ENCODE results near the gene SYNJ2. TPM values are rescaled to one million over a fixed set of nuclear protein-coding genes. Genes with fewer than 3 reads are reported as not detected.
"Not testable (repeated sequence)": the region's sequence is repeated elsewhere in the genome, so short reads cannot be mapped to it uniquely, and the experiment has no call there.

SYNJ2 gene
- polyA plus RNA-seq, 6 donors from 2014 or later: 2.4 to 9.5 (median 4.7) TPM

GRCh38 chr6:157946865-157947532 lies 34.7 kb upstream of the SYNJ2 start:
- Mint-ChIP-seq H3K4me3 (no peak overlapping the region), H3K4me1 (peaks cover 0 to 3% (median 0%) of the 10 kb centered on the region in 3 donors), H3K27me3 (no peaks in the 10 kb centered on the region), H3K27ac (peak overlapping the region in 4 of 6 donors; percentile 38 to 85 (median 66)), H3K9me3 (peaks cover 4 to 30% (median 18%) of the 10 kb centered on the region in 7 donors), H3K36me3 (peaks cover 22 to 26% of the 10 kb centered on the region in 2 donors)
- ATAC-seq (ENCODE audit: low read depth in 2 of 2) (peak; percentile 67 to 68), DNase-seq (peak; percentile 11)

DNA sequence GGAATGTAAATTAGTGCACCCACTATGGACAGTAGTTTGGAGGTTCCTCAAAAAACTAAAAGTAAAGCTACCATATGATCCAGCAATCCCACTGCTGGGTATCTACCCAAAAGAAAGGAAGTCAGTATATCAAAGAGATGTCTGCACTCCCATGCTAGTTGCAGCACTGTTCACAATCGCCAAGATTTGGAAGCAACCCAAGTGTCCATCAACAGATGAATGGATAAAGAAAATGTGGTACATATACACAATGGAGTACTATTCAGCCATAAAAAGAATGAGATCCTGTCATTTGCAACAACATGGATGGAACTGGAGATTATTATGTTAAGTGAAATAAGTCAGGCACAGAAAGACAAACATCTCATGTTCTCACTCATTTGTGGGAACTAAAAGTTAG lies 30.8 kb upstream of the SYNJ2 start:
- not testable (repeated sequence) for H3K27ac Mint-ChIP-seq; ATAC-seq (ENCODE audit: low read depth in 2 of 2); H3K27me3 Mint-ChIP-seq; H3K36me3 Mint-ChIP-seq; H3K4me3 Mint-ChIP-seq; H3K4me1 Mint-ChIP-seq; DNase-seq
- H3K9me3 Mint-ChIP-seq: peaks cover 4 to 30% (median 19%) of the 10 kb centered on the region in 7 donors

GRCh38 chr6:157951828-157952227 lies 29.8 kb upstream of the SYNJ2 start:
- H3K9me3 Mint-ChIP-seq: peaks cover 4 to 30% (median 19%) of the 10 kb centered on the region in 7 donors
- H3K4me3 Mint-ChIP-seq: no peak overlapping the region
- H3K27me3 Mint-ChIP-seq: peaks cover 0 to 10% (median 6%) of the 10 kb centered on the region in 3 donors
- ATAC-seq (ENCODE audit: low read depth in 2 of 2): no peak
- H3K4me1 Mint-ChIP-seq: peaks cover 0 to 8% (median 3%) of the 10 kb centered on the region in 3 donors
- peaks cover 0 to 4% of the 10 kb centered on the region in 2 donors for H3K36me3 Mint-ChIP-seq
- no peak overlapping the region for H3K27ac Mint-ChIP-seq
- no peak for DNase-seq

DNA sequence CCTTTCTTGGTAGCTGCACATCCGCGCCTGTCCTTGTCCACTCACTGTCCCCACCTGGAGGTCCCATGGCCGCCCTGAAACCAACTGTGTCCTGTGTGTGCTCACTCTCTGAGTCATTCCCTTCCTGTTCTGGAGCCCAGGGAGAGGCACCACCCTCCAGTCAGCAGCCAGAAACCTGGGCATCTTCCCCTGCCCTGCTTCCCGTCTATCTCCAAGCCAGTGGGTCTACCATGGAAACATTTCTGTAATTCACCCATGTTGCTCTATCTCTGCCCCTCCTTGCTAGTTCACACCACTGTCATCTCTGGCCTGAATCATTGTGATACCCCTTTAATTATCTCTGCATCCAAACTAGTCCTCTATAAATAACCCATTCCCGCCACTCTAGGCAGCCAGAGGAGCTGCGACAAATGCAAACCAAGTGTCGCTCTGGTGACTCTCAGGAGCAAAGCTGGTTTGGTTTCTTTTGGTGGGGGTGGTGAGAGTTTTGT lies 28.8 kb upstream of the SYNJ2 start:
- H3K27ac Mint-ChIP-seq: peak overlapping the region in 1 of 6 donors; percentile 66

DNA sequence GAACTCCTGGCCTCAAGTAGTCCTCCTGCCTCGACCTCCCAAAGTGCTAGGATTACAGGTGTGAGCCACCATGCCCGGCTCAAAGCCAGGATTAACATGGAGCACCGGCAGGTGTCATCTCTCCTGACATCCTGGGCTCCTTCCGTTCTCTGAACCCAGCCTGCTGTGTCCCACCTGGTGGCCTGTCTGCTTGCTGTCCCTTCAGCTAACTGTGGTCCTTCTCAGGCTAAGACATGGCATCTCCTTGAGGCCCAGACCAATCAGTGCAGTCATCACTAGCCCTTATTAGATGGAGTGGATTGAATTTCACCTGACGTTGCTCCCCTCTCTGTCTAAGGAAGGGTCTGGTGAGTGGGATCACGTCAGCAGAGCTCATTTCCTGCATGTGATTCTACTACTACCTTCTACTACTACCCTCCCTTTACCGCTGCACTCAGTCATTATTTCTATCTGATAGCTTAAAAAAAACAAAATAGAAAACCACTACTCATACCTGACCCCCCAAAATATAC lies 28.0 kb upstream of the SYNJ2 start:
- Mint-ChIP-seq H3K9me3 (peaks cover 6 to 37% (median 28%) of the 10 kb centered on the region in 7 donors), H3K27ac (peak overlapping the region in 1 of 6 donors; percentile 18), H3K4me1 (peaks cover 0 to 5% (median 3%) of the 10 kb centered on the region in 3 donors), H3K27me3 (peaks cover 0 to 10% (median 6%) of the 10 kb centered on the region in 3 donors), H3K36me3 (peaks cover 4 to 6% of the 10 kb centered on the region in 2 donors), H3K4me3 (peak overlapping the region in 2 of 8 donors; percentile 37 to 56)
- no peak for DNase-seq
- peak in 1 of 2 donors; percentile 25 for ATAC-seq (ENCODE audit: low read depth in 2 of 2)

More for the DNA sequence above, 28.8 kb upstream of the SYNJ2 start:
- ATAC-seq (ENCODE audit: low read depth in 2 of 2) (no peak), DNase-seq (no peak)
- peaks cover 0 to 5% (median 3%) of the 10 kb centered on the region in 3 donors for H3K4me1 Mint-ChIP-seq
- peaks cover 0 to 10% (median 6%) of the 10 kb centered on the region in 3 donors for H3K27me3 Mint-ChIP-seq
- peaks cover 0 to 4% of the 10 kb centered on the region in 2 donors for H3K36me3 Mint-ChIP-seq
- peak overlapping the region in 1 of 8 donors; percentile 1 for H3K4me3 Mint-ChIP-seq
- H3K9me3 Mint-ChIP-seq: peaks cover 4 to 32% (median 22%) of the 10 kb centered on the region in 7 donors

DNA sequence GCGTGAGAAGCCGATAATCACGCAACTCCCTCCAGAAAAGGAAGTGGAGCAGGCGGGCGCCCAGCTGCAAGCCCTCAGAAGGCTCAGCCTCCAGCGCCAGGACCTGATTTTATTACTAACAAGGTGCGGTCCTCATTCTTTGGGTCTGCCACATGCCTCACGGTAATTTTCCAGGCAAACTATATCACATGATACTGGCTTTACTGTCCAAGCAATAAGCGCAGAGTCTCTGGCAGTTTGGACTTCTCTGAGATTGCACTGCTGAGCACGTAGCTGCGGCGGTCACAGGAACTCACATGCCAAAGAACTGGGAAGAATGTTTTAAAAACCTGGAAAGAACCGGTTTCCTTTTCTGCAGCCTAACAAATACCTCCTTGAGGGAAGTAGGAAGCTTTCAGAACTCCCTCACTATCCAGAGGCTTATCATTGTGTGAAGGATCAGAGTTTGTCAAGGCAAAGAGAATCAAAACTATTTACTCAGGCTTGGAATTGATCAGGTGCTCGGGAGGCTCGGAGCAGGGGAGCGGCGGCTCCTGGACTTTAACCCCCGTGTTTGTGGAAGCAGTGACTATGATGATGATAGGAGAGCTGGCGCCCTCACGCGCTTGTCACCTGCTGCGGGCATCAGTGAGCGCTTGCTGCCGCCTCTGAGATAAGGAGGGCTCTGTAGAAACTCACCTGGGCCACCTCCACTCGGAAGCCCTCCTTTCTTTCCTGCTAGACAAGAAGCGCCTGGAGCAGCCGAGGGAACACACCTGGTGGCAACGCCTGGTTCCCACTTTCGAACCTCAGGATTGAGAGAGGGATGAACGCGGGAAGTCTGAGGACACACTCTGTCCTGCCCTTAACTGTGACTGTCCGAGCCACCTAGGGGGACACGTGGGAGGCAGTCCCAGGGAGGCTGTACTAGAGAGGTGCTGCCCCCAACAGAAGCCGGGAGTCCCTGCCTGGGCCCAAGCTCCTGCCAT lies 27.2 kb upstream of the SYNJ2 start:
- H3K4me1 Mint-ChIP-seq: peaks cover 0 to 5% (median 3%) of the 10 kb centered on the region in 3 donors
- no peak for ATAC-seq (ENCODE audit: low read depth in 2 of 2)
- peak overlapping the region in 1 of 8 donors; percentile 37 for H3K4me3 Mint-ChIP-seq
- H3K27ac Mint-ChIP-seq: peak overlapping the region in 1 of 6 donors; percentile 44
- peaks cover 13 to 41% (median 31%) of the 10 kb centered on the region in 7 donors for H3K9me3 Mint-ChIP-seq
- DNase-seq: no peak
- H3K36me3 Mint-ChIP-seq: peaks cover 8 to 12% of the 10 kb centered on the region in 2 donors
- peaks cover 0 to 10% (median 6%) of the 10 kb centered on the region in 3 donors for H3K27me3 Mint-ChIP-seq

DNA sequence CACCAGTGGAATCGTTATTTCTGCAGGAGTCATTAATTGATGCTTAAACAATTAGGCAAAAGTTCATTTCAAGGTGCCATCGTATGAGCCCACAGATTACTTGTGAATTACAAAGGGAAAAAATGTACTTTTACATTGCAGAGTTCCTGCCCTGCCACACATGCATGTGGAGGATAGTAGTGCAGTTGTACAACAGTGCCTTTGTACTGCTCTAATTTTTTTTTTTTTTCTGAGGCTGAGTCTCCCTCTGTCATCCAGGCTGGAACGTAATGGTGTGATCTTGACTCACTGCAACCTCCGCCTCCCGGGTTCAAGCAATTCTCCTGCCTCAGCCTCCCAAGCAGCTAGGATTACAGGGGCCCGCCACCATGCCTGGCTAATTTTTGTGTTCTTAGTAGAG lies 26.0 kb upstream of the SYNJ2 start:
- ATAC-seq (ENCODE audit: low read depth in 2 of 2): no peak
- no peak for DNase-seq
- Mint-ChIP-seq H3K4me1 (peaks cover 0 to 5% (median 3%) of the 10 kb centered on the region in 3 donors), H3K4me3 (no peak overlapping the region), H3K27me3 (peaks cover 0 to 15% (median 6%) of the 10 kb centered on the region in 3 donors), H3K36me3 (peaks cover 7 to 22% of the 10 kb centered on the region in 2 donors), H3K9me3 (peaks cover 15 to 38% (median 30%) of the 10 kb centered on the region in 7 donors), H3K27ac (no peak overlapping the region)

DNA sequence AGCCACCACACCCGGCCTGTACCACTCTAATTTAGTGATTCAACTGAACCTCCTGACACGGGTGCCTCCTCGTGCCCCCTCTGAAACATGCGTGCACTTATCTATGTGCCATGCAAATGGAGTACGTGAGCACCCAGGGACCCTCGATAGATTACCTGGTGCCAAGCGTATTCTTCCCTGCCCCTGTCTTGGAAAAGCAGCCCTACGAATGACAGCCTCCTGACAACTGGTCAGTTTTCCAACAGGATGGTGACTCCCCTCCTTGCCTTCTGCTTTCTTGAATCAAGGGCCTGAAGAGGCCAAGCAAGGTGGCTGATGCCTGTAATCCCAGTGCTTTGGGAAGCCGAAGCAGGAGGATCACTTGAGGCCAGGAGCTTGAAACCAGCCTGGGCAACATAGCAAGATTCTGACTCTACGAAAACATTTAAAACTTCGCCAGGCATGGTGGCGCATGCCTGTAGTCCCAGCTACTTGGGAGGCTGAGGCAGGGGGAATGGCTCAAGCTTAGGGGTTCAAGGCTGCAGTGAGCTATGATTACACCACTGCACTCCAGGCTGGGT lies 25.4 kb upstream of the SYNJ2 start:
- Mint-ChIP-seq H3K27me3 (peaks cover 3 to 15% (median 6%) of the 10 kb centered on the region in 3 donors), H3K36me3 (peaks cover 7 to 22% of the 10 kb centered on the region in 2 donors), H3K9me3 (peaks cover 12 to 36% (median 24%) of the 10 kb centered on the region in 7 donors), H3K27ac (no peak overlapping the region), H3K4me1 (peaks cover 0 to 5% (median 3%) of the 10 kb centered on the region in 3 donors), H3K4me3 (no peak overlapping the region)
- DNase-seq (no peak), ATAC-seq (ENCODE audit: low read depth in 2 of 2) (no peak)

DNA sequence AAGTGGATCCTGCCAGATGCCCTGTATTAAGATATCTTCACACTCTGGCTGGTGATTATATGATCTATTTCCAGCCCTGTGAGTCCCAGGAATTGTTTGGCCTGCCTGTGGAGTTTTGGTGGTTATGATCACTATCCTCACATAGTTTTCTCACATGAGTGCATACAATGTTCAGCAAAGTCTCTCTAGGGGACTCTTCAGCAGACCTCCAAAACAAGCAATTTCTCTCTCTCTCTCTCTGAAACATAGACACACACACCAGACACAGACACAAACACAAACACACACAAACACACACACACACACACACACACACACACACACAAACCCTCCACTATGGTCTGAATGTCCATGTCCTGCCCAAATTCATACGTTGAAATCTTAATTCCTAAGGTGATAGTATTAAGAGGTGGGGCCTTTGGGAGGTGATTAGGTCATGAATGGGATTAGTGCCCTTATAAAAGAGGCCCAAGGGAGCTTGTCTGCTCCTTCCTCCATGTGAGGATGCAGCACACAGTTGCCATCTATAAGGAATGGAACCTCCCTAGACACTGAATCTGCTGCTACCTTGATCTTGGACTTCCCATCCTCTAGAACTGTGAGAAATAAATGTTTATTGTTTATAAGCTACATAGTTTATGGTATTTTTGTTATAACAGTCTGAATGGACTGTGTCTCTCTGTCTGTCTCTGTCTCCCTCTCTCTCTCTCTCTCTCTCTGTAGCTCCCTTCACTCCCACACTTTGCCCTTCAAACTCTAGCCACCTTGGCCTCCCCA lies 22.0 kb upstream of the SYNJ2 start:
- Mint-ChIP-seq H3K4me1 (peaks cover 4 to 7% (median 5%) of the 10 kb centered on the region in 3 donors), H3K9me3 (peaks cover 11 to 32% (median 26%) of the 10 kb centered on the region in 7 donors), H3K27me3 (peaks cover 14 to 18% (median 16%) of the 10 kb centered on the region in 3 donors), H3K27ac (peak overlapping the region in 1 of 6 donors; percentile 17), H3K4me3 (no peak overlapping the region), H3K36me3 (peaks cover 7 to 22% of the 10 kb centered on the region in 2 donors)
- DNase-seq (no peak), ATAC-seq (ENCODE audit: low read depth in 2 of 2) (no peak)

DNA sequence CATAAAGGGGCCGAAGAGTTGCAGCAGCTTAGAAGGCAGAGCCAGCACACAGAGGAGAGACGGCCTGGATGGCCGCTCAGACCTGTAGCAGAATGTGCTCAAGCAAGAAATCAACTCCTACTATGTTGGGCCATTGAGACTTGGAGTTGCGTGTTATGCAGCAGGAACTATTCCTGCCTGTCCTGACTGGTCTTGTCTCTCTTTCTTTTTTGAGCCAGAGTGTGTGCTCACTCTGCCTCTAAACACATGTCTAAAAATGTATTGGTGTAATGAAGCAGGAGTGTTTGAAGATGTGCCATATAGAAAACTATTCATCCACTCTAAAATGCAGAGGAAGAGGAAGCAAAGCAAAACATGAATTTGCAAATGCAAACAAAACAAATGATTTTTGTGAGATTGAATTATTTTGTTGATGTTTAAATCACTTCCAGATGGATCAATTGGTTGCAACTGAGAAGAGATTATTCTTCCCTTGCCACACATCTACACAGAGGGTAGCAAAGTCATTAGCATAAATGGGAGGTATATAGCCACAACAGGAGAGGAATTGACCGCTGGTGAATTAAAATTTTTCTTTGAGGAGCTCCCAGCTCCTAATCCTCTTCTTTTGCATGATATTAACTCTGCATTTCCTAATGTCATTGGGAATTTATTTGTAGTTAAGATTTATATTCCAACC lies 20.4 kb upstream of the SYNJ2 start:
- no peak overlapping the region for H3K4me3 Mint-ChIP-seq
- no peak for DNase-seq
- H3K36me3 Mint-ChIP-seq: peaks cover 7 to 28% of the 10 kb centered on the region in 2 donors
- H3K27ac Mint-ChIP-seq: no peak overlapping the region
- H3K4me1 Mint-ChIP-seq: peaks cover 4 to 7% (median 5%) of the 10 kb centered on the region in 3 donors
- H3K27me3 Mint-ChIP-seq: peaks cover 14 to 25% (median 16%) of the 10 kb centered on the region in 3 donors
- no peak for ATAC-seq (ENCODE audit: low read depth in 2 of 2)
- H3K9me3 Mint-ChIP-seq: peaks cover 11 to 35% (median 29%) of the 10 kb centered on the region in 7 donors

- no peak overlapping the region for H3K4me3 Mint-ChIP-seq
- H3K9me3 Mint-ChIP-seq: peaks cover 11 to 35% (median 29%) of the 10 kb centered on the region in 7 donors
- no peak for DNase-seq
- no peak overlapping the region for H3K27ac Mint-ChIP-seq
- H3K36me3 Mint-ChIP-seq: peaks cover 7 to 28% of the 10 kb centered on the region in 2 donors
- no peak for ATAC-seq (ENCODE audit: low read depth in 2 of 2)
- peaks cover 14 to 27% (median 16%) of the 10 kb centered on the region in 3 donors for H3K27me3 Mint-ChIP-seq
- peaks cover 4 to 7% (median 5%) of the 10 kb centered on the region in 3 donors for H3K4me1 Mint-ChIP-seq
Measured at GRCh38 chr6:157961832-157962575, 19.7 kb upstream of the SYNJ2 start.

Data from naive B cell (primary cell).